Activated CD8-positive, alpha-beta memory T cell treated with anti-CD3 and anti-CD28 coated beads for 1 hour (primary cell): ENCODE measurements around the gene CBFA2T2.

Experiments
- DNase-seq, 2 donors: peaks; one replicate each; pipeline ENCODE4 v3.0.0-alpha.2; 2020; ENCODE audit warnings: low read depth in 1 of 2; ENCODE audit errors: extremely low read depth in 1 of 2

CBFA2T2 gene

DNA sequence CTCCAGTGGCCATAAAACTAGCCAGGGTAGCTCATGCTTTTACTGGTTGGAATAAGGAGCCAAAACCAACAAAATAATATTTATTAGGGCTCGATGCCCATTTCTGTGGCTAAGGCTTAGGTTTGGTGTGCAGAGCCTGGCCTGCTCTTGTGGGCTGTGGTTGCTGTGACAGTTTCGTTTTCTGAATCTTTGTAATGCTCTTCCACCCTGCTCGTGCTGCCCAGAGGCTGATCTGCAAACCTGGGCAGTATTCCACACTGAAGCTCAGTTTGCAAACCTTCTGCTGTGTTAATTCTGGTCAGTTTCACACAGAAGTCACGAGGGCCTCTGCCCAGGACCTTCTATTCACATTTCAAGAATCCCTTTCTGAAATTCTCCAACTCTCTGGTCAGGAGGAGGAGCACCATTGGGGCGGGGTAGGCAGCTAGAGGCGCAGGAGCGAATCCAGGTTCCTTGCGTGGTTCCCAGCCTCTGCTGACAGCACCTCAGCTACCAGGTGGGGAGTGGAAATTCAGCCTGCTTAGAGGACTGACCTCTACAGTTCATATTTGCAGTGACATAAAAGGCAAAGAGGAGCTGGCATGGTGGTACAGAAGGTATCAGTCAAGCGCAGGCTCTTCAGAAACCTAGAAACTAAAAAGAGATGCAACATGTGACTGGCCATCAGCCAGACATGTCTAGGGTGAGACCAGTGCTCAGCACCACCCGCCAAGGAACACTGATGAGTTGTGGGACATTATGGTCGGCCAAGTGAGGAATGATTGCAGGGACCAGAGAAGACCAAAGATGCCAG, 157.9 kb downstream of the CBFA2T2 start:
- no peak for DNase-seq

DNA sequence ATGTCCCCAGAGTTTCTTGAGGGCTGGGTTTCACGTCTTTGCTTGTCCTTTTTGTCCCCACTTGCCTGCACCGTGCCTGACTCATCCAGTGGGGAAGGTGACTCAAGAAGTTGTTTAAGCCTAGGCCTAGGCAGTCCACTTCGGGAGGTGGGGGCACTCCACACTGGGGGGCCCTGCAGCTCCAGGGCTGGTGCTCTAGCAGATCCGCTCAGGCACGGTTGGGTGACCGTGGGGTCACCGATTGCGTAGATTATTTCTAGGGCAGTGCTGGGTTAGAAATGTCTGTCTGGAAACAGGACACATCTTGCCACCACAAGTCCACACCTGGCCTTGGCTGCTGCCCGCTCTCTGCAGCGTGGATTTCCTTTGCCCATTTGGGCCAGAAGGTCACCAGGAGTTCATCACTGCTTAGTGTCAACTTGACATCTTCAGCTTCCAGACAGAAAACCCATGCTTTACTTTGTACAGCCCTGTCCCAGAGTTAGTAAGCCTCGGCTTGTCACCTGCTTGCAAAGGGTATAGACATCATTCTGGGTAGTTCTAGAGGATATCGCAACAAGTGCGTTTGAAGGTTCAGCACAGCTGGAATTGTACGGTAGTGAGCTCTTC, 158.6 kb downstream of the CBFA2T2 start:
- DNase-seq: no peak

DNA sequence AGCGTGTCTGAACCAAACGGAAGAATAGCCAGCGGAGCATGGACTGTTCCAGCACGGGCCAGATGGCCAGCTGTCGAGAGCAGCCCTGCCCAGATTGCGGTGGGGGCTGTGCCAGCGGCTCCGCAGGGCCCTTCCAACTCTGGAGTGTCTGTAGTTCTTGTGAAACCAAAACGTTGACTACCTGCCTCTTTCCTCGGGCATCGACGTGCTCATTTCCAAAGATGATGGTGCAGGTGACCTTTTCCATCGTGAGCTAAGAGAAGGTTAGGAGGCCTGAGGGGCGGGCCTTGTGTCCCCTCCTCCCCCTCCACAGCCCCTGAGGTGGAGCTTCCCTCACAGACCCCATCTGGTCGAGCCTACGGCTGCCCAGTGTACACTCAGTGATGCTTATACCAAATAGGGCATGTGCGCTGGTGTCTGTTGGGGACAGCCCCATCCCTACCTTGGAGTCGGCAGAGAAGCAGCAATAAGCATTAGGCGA, 159.3 kb downstream of the CBFA2T2 start:
- no peak for DNase-seq

DNA sequence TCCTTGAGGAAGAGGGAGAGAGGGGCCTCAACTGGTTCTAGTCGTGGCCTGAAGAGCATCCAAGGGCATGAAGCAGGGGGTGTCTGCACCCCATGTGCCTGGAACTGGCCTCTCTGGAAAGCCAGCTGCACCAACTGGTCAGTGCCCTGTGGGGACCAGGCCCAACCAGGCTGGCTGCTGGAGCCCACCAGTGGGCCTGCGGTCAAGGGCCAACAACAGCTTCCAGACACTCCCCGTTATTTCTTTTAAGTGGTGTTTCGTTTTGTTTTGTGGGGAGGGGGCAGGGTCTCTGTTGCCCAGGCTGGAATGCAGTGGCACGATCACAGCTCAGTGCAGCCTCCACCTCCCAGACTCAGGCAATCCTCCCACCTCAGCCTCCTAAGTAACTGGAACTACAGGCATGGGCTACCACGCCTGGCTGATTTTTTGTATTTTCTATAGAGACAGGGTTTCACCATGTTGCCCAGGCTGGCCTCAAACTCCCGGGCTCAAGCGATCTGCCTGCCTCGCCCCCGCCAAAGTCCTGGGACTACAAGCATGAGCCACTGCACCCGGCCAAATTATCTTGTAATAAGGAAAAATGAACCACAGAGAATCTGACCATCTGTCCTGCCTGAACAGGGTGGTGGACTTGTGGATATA, 160.3 kb downstream of the CBFA2T2 start:
- DNase-seq: no peak

DNA sequence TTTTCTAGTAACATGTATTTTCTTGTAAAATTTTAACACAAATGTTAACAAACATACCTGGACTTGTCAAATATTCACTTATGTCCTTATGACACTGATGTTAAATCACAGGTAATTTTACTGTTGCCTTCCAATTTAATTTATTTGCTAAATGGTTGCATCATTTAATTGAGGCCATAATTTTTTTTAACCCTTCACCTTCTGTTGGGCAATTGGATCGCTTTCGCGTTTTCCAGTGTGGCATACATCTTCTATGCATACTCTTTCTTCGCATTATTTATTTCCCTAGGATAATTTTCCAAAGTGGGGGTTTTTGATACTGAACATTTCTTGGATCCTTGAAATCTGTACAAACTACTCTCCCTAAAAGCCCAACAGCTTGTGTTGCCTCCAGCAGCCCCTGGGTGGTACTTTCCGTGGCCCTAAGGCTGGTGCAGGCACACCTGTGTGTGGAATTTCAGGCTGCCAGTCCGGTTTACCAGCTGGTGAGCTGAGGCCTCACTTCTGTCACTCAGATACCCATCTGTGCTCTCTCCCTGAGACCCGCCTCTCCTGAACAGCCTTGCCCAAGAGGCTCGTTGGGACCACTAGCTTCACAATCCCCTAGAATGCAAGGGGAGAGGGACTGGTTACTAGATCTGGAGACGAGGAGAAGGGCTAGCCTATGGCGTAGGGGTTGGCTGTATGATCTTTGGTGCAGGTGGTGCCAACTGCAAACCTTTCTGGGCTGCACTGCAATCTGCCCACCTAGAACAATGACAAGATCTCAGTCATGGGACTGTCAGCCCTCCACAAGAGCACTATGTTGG, 161.1 kb downstream of the CBFA2T2 start:
- no peak for DNase-seq

DNA sequence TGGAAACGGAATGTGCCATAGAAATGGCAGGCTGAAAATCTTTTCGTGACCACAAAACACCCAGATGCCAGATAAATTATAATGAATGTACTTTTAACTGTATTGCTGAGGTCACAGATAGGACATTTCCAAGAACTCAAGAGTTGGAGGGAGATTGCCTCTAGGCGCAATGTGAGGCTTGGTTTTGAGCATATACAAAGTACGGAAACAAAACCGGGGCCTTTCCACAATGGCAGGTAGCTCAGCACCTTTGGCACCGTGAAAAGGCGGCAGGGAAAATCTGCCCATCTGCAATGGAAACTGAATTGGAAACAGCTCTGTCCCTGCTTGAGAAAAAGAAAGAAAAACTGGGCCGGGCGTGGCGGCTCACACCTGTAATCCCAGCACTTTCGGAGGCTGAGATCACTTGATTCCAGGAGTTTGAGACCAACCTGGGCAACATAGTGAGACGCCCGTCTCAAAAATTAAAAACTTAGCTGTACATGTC, 161.7 kb downstream of the CBFA2T2 start:
- no peak for DNase-seq

DNA sequence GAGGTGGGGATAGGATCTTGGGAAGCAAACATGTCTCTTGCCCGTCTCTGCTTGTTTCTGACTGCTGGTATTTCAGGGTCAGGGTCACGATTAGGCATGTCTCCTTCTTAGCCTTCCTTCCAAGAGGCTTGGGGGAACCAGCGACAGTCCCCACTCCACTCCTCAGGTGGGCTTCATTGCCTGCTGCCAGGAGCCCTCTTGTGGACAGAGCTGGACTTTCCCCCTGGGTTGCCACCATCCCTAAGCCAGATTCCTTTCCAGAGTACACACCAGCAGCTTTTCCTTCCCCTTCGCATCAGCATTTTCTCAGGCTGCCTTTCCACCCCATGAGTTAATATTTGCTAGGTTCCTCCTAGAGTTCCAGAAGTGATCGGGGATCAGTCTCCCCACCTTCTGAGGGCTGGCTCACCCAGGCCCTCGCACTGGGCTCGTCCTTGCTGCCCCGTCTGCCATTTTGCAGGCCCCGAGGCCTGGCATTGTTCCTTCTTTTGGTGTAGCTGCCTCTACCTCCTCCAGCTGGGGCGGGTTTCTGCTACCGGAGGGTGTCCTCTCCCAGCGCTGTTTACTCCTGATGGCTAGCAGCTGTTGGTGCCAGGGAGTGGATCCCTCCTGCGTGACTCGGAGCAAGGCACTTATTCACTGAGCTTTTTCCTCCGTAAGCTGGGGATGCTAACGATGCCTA, 163.5 kb downstream of the CBFA2T2 start:
- no peak for DNase-seq

DNA sequence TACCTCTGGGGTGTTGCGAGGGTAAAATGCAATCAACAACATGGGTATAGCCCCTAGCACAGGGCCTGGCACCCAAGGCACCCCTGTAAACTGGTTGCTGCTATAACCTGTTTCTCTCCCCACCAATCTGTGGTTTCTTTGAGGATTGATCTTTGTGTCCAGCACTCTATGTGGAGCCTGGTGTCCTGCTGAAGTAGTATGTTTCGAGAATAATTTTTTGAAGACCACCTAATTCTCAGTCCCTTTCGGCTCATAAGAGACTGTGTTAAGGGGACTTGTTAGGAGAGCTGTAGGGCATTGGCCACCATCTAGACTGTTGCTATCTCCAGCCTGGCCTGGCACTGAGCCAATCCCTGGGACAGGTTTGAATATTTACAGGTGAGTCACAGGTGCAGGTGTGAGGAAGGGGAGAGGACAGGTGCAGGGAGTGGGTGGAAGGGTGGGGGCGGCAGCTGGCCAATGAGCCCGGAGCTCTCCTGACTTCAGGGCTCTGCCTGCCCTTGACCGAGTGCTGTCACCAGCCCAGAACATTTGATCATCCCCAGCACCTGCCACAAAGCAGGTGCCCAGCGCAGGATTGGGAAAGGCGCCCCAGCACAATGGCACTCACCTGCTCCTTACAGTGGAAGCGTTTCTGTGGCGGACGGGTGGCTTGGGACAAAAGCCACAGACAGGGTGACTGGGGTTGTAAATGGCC, 164.2 kb downstream of the CBFA2T2 start:
- no peak for DNase-seq

DNA sequence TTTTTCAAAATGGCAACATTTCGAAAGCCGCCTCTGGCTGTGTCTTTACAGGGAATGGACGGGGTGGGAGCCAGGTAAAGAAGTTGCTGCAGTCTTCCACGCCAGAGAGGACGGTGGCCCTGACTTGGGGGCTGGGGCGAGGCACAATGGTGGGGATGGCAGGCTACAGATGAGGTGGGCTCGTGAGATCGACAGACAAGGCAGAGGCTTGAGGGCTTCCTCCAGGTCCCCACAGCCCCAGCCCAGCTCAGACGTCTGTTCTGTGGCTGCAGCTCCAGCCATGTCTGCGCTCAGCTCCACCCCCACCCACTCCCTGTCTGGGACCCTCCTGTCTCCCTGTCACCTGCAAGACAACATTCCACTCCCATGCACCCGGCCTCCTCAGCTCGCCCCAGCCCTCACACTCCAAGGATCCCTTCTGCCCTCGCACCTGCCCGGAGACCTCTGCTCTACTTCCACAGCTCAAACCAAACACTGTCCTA, 164.8 kb downstream of the CBFA2T2 start:
- no peak for DNase-seq

DNA sequence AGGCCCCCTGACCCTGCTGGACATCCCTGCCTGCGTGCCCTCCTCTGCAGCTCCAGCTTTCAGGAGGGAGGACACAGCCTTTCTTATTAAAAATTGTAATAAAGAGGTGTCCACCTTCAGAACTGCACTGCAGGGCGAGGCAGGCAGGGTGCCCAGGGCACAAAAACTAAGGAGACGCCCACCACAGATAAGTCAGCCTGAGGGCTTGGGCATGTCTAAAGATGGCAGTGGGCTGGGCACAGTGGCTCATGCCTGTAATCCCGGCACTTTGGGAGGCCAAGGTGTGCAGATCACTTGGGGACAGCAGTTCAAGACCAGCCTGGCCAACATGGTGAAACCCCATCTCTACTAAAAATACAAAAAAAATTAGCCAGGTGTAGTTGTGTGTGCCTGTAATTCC, 165.3 kb downstream of the CBFA2T2 start:
- DNase-seq: no peak

DNA sequence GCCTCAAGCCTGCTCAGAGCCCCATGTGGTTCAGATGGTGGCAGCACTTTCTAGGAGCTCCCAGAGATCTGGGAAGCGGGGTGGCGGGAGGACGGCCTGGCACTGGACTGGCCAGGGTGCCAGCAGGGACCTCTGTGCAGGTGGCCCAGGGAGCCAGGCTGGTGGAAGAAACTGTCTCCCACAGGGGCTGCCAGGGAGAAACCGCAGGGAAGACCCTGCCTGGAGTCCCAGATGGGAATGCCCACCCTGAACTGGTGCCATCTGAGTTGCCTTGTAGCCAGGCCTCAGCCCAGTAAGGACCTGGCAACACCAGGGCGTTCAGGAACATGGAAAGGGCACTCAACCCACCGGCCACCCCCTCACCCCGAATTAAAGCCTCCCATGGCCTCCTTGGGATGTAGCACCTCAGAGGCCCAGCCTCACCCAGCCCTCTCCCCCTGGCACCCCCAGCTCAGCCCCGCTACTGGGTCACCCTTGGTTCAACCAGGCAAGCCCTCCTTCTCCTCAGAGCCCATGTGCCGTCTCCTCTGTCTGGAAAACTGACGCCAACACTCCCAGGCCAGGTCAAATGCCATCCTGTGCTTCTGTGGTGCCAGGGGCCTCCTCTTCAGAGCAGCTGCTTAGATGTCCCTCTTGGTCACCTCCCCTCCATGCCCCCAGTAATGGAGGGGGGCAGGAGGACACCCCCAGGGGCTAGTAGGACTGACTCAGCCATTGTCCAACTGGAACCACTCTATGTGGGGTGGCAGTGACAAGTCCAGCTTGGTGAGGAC, 166.3 kb downstream of the CBFA2T2 start:
- DNase-seq: no peak

DNA sequence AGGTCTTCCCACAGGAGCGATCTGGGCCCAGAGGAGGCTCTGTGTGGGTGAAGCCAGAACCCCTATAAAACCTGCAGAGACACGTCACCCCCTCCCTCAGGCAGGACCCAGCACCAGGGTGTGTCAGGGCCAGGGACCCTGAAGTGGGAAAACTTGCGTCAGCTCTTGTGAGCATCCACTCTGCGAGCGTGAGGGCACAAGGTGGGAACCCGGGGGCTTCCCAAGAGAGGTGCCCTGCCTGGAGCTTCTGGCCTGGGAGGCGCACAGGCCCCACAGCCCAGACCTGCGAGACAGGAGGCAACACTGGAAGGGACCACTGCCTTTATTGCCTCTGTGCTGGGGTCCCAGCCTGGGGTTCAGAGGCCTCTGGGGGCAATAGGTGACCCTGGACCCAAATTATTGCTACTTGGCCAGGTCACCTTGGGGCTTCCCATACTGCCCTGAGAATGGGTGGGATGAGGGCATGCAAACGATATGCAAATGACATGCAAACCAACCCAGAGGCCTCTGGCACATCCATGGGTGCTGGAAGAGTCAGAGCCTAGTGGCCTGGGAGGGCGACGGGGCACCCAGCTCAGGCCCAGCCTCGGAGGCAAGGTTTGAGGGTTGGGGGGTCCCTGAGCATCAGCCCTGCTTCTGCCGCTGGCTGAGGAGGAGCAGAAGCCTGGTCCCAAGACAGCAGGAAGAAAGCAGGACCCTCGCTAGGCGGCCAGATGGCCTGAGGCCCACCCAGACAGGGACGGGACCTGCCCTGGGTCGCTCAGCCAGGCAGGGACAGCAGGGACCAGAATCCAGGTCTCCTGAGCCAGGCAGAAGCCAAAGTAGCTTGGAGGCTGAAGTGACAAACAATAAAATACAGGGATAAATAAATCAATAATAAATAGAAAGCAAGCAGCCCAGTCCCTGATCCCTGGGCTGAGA, 167.1 kb downstream of the CBFA2T2 start:
- no peak for DNase-seq

DNA sequence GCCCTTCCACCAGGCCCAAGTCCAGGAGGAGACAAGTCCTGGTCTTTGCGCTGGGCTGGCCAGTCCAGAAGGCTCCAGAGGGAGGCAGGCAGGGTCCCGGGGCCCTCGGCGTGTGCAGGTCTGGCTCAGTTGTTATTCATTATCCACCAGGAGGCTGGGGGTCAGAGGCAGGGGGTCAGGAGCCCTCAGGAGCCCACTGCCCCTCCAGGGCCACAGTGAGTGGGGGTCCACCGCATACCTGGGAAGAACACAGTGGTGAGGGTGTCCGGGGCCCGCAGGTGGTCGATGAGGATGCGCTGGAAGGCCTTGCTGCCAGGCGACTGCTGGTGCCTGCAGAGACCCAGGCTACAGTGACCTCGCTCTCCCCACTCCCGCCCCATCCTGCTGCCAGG, 167.8 kb downstream of the CBFA2T2 start:
- no peak for DNase-seq

DNA sequence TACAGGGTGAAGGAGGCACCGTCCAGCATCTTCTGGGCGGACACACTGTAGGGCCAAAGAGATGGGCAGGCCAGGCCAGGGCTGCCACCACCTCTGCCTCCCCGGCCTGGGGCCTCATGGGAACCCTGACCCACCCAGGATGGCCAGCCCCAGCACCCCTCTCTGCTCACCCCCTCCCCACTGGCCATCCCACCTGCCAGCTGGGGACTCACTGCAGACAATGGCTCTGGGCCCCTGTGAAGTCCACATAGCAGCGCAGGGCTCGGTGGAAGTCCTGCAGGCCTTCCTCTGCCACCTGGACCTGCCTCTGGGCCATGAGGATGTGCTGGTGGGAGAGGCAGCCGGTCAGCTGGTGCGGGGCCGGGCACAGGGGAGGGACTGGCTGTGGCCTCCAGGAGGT, 168.6 kb downstream of the CBFA2T2 start:
- no peak for DNase-seq

DNA sequence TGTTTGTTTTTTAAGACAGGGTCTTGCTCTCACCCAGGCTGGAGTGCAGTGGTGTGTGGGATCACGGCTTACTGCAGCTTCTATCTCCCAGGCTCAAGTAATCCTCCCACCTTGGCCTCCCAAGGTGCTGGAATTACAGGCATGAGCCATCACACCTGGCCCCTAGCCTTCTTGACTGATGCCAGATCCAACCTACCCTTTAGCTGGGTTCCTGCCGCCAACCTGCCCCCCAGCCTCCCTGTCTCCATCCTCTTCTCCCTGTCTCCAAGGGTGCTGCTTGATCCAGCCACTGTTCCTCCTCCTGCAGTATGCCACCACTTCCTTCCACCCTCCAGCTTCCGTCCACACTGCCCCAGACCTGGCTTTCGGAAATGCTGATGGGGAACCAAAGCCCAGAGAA, 169.0 kb downstream of the CBFA2T2 start:
- no peak for DNase-seq

DNA sequence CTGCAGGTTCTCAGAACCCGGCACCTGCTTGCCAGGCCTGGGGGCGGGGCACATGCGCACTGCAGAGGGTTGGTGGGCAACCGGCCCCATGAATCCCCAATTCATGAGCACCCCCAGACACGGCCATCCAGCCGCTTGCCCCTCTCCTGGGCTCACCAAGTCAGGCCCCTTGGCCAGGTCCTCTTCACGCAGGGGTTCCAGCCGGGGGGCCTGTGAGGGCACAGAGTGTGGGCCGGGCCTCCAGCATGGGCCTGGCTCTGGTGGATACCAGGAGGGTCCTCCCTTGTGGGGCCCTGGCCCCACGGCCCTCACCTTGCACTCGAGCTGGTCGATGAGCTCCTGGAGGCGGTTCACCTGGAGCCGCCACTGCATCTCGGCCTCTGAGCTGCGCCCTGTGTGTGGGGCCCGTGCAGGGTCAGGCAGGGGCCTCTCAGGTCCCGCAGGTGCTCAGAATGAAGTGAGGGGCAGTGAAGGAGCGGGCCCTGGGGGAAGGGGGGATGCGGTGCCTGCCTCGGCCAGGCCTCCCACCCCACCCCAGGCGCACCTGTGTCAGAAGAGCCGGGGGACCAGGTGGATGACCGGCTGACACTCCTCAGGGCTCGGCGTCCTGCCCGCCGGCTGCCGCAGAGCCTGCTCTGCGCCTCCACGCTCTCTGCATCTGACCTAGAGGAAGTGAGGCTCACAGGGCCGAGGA, 169.6 kb downstream of the CBFA2T2 start:
- no peak for DNase-seq

DNA sequence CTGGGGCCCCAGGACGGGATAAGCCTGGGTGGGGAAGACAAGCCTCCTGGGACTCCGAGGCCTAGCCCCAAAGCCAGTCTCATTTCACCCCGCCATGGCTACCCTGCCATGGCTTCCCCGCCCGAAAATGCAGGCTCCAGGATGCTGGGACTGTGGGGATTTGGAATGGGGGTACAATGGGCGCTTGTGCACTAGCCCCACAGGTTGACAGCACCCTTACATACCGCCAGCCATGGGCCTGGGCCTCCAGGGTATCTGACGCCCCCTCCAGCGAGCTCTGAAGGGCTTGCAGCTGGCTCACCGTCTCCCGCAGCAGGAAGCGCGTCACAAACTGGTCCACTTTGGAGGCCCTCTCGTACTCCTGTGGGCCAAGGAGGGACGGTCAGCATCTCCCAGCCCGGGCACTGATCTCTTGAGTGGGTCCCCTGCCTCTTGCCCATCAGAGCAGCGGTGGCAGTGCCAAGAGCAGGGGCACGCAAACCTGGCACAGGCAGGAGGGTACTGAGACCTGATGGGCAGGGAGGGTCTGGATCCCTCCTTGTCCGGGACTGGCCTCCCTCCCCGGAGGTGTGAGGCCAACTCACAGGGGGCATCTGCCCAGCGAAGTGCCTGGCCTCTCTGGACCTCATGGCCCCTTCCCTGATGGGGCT, 170.3 kb downstream of the CBFA2T2 start:
- no peak for DNase-seq
